Fibroblast of skin of scalp (primary cell): ENCODE results near the gene ROBO2. TPM values are rescaled to one million over a fixed set of nuclear protein-coding genes. Genes with fewer than 3 reads are reported as not detected.

Experiments
- DNase-seq: peaks from one replicate; pipeline ENCODE4 v3.0.0-alpha.2; 2013
- polyA plus RNA-seq, 2 experiments: library from polyadenylated mRNA; unstranded; fragments of 120-200 nt; gene quantifications; one replicate each; pipeline ENCODE4 v1.2.1, GENCODE V29; 2013; ENCODE audit not compliant: insufficient read length in 2 of 2

The ROBO2 gene, protein sequence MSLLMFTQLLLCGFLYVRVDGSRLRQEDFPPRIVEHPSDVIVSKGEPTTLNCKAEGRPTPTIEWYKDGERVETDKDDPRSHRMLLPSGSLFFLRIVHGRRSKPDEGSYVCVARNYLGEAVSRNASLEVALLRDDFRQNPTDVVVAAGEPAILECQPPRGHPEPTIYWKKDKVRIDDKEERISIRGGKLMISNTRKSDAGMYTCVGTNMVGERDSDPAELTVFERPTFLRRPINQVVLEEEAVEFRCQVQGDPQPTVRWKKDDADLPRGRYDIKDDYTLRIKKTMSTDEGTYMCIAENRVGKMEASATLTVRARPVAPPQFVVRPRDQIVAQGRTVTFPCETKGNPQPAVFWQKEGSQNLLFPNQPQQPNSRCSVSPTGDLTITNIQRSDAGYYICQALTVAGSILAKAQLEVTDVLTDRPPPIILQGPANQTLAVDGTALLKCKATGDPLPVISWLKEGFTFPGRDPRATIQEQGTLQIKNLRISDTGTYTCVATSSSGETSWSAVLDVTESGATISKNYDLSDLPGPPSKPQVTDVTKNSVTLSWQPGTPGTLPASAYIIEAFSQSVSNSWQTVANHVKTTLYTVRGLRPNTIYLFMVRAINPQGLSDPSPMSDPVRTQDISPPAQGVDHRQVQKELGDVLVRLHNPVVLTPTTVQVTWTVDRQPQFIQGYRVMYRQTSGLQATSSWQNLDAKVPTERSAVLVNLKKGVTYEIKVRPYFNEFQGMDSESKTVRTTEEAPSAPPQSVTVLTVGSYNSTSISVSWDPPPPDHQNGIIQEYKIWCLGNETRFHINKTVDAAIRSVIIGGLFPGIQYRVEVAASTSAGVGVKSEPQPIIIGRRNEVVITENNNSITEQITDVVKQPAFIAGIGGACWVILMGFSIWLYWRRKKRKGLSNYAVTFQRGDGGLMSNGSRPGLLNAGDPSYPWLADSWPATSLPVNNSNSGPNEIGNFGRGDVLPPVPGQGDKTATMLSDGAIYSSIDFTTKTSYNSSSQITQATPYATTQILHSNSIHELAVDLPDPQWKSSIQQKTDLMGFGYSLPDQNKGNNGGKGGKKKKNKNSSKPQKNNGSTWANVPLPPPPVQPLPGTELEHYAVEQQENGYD (N-terminal part only)
- 6.7 TPM for polyA plus RNA-seq (2013, experiment 1 of 2; ENCODE audit: insufficient read length)
- polyA plus RNA-seq (2013, experiment 2 of 2; ENCODE audit: insufficient read length): 7.9 TPM

DNA sequence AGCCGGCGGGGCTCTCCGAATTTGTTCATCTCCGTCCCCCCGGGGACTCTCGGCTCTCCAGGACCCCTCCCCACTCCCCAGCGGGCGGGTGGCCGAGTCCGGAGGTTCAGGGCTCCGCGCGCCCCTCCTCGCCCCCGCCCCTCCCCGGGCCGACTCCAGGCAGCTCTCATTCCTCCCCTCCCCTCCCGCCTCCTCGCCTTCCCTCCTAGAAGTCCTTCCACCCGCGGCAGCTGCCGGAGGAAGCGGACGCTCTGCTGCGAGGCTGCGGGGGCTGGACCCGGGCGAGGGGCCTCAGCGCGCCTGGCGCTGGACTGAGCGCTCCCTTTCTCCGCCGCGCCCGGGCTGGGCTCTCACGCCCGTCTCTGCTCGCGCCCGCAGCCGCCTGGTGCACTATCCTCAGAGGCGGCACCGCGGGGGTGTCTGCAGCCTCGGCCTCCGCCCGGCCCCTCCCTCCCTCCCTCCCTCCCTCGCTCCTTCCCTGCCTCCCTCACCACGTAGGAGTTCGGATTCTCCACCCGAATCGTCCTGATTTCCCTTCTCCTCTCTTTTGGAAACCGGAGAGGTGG, at the start of gene ROBO2:
Gene ROBO2, plus strand, starts transcription at position 494 of the 566 bp plus-strand sequence. CDS start 687 bp downstream, outside the sequence.
- DNase-seq: peak; percentile 65

GRCh38 chr3:76990606-76991005, 49.3 kb upstream of the ROBO2 start:
- DNase-seq: no peak

DNA sequence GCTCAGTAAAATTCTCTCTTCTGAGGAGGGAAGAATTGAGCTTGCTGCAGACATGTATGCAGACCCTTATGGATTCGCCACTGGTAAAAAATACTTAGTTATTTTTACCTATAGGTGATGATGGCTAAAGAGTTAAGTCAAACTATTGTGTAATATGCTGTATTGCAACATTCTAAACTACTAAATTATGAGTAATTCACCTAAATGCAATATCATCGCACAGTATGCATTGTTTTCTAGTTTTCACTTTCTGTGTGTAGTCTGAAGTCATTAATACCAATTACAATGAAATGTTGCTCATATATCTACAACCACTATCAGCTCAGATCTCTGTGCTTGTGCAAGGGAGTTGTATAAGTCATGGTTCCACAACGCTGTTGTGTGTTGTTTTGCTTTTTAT, 48.7 kb upstream of the ROBO2 start:
- no peak for DNase-seq

- DNase-seq: peak; percentile 35
These were observed 42.2 kb upstream of the ROBO2 start for GRCh38 chr3:76997733-76998132.

DNA sequence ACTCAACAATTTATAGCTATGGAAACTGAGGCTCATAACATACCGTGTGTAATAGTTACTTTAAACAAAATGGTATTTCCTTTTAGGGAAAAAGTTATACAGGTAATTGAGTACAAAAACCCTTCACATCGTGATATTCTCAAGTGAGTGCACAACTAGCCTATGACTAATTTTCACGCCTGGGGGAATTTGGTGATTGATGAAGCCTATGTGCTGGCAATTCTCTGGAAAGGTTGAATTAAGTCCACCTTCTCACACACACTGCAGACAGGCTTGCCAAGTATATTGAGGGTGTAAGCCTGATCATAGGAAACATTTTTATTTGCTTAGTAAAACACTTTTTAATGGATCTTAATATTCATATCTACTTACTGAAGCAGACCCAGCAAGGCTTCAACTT, 41.3 kb upstream of the ROBO2 start:
- no peak for DNase-seq

DNA sequence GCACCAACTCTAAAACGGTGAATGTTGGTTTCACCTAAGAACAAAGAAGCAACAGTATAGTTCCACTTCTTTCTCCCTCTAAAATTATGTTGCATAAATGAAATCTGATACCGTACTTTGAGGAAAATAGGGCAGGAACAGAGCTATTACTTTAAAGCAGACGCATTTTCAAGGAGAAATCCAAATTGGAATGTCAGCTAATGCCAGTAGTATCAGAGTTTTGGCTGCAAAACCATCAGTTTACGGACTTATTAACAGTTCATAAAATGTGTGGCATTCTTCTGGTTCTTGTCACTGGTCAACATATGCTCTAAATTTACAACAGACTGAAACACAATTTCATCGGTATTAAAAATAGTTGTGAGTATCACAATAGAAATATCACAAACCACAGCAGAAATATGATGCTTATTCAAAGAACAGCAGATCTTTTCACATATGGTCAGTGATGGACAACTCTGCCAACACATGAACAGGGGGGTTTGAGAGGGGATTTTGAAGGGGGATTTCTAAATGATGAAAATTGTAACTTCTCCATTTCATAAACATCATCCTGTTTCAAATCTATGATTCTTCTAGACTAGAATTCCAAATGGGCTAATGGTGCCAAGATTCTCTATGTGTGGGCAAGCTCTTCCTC, 38.7 kb upstream of the ROBO2 start:
- DNase-seq: peak; percentile 40

GRCh38 chr3:77014226-77014625, 25.7 kb upstream of the ROBO2 start:
- peak; percentile 1 for DNase-seq

GRCh38 chr3:77025471-77025870, 14.4 kb upstream of the ROBO2 start:
- DNase-seq: no peak

- DNase-seq: no peak
These were observed 12.8 kb upstream of the ROBO2 start for GRCh38 chr3:77026904-77027634.

- no peak for DNase-seq
These were observed 11.9 kb upstream of the ROBO2 start for GRCh38 chr3:77028005-77028404.

DNA sequence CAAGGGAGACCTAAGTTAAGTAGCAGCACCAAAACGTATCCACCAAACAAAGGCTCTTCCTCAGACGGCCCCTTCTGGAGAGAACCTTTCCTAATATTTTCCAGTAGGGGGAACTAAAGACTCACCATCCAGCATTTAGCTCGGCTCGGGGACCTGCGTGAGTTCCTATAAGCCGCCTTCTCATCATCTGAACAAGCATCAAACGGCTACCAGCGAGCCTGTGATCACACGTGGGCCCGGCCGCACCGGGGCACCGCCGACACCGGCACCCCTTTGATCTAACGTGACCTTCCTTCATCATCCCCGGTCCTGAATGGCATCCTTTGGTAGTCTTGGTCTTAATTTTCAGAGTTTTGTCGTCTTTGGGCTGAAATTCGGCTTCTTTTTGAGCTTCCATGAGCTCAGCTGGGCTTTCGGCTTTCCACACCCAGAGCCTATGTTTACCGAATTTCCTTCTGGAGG, 1.4 kb upstream of the ROBO2 start:
- peak; percentile 90 for DNase-seq

- DNase-seq: peak; percentile 15
These were observed 831 bp upstream of the ROBO2 start for GRCh38 chr3:77038930-77039605.

GRCh38 chr3:77040216-77040615, 317 bp downstream of the ROBO2 start:
- DNase-seq: peak; percentile 31

DNA sequence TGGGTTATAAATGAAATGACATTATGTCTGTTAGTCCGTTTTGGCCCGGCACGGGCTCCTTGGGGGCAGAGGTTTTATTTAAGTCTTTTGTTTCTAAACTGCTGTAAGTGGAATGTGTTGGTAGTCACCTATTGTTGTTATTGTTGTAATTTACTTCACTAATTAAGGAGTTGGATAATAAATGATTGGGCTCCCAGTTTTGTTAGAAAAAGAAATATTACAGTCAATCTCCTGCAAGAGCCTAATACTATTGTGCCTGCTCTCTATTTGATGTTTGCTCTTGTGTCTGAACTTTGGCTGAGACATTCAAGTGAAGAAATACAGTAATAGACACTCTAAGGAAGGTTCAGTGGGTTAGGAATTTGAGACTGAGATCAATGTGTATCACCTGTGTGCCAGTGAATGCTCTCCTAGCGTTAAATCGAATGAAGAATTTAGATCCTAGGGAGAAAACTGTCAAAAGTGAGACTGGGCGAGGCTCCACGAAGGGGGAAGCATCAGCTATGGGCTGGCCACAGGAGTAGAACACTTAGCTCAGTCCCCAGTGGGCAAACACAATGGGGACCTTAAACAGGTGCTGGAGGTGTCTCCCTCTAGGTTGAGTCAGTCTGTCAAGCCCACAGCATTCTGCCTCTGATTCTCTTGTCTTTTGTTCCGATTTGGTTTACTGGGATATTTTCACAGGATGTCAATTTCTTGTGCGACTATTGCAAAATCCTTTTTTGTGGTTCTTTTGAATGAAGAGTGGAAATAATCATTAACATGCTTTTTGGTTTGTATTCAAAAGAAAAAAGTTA, 1.2 kb downstream of the ROBO2 start:
- DNase-seq: no peak

- no peak for DNase-seq
These were observed 1.9 kb downstream of the ROBO2 start for GRCh38 chr3:77041811-77042210.

- DNase-seq: no peak
These were observed 2.4 kb downstream of the ROBO2 start for GRCh38 chr3:77042343-77042742.

DNA sequence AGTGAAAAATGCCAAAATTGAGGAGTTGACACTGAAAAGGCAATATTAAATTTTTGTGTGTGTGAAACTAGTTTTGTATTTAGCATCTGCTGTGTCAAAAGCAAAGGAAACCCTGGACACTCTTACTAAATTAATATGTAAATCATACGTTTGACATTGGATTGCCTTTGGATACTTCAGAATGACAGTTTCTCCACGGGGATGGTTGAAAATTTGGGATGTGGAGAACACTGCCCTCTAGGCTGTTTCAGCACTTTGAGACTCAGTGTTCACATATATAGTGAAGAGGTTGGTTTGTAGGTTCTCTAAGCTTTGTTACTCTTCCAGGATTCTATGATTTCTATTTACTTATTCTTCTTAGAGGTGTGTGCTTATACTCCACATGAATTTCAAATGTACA, 3.0 kb downstream of the ROBO2 start:
- DNase-seq: peak; percentile 20

- no peak for DNase-seq
These were observed 5.8 kb downstream of the ROBO2 start for GRCh38 chr3:77045686-77046085.

GRCh38 chr3:77048186-77048585, 8.3 kb downstream of the ROBO2 start:
- no peak for DNase-seq

- DNase-seq: no peak
These were observed 11.7 kb downstream of the ROBO2 start for GRCh38 chr3:77051591-77051990.
